ENCODE results near the gene AANAT. TPM values are rescaled to one million over a fixed set of nuclear protein-coding genes. Genes with fewer than 3 reads are reported as not detected.
A peak's percentile ranks its signal among the peaks of the same experiment; 100 is the strongest.

AANAT gene
- polyA plus RNA-seq, 6 donors from 2014 or later = 0.24 to 1.2 (median 0.43) TPM; not detected in 3

DNA sequence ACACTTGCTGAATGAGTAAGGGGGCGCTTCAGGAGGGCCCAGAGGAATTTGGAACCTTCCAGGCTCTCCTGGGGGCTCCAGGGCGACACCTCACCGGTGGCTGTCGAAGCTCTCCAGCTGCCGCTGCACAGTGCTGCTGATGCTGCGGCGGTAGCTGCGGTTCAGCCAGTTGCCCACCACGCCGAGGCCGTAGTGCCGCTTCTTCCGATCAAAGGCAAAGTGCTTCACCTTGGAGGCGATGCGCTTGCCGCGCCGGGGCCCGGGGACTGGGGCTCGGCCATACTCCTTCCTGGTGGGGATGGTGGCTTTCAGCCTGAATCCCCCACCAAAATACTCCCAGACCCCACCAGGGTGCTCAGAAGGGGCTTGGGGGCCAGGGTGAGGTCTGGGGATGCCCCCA lies 9.3 kb downstream of the AANAT start:
- H3K27me3 Mint-ChIP-seq = peaks cover 0 to 1% (median under 1%) of the 10 kb centered on the region in 3 donors
- H3K9me3 Mint-ChIP-seq = peaks cover 0 to 2% (median 0%) of the 10 kb centered on the region in 7 donors
- ATAC-seq (ENCODE audit: low read depth in 2 of 2) (no peak), DNase-seq (no peak)
- H3K4me3 Mint-ChIP-seq = no peak overlapping the region
- H3K36me3 Mint-ChIP-seq = peaks cover 9 to 23% of the 10 kb centered on the region in 2 donors
- peaks cover 42 to 63% (median 56%) of the 10 kb centered on the region in 3 donors for H3K4me1 Mint-ChIP-seq
- peak overlapping the region in 2 of 6 donors; percentile 26 to 72 for H3K27ac Mint-ChIP-seq

DNA sequence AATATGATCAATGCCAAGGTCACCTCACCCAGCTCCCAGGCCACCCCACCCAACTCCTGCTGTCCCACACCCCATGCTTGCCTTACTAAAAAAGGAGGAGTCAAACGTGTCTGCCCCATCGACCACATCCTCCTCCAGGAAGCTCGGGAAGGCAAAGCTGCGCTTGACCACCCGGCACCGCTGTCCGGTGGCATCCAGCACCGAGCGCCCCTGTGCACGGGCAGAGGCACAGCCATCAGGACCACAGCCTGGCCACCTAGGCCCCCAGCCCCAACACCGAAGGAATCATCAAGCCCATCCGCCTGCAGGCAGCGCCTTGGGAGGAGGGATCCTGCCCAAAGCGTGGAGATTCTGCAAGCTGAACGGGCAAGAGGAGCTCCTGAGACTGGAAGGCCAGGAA lies 10.2 kb downstream of the AANAT start:
- Mint-ChIP-seq H3K4me3 (peak overlapping the region in 1 of 8 donors; percentile 45), H3K27me3 (peaks cover 0 to 5% (median 4%) of the 10 kb centered on the region in 3 donors), H3K36me3 (peaks cover 9 to 20% of the 10 kb centered on the region in 2 donors), H3K9me3 (peaks cover 0 to 4% (median 2%) of the 10 kb centered on the region in 7 donors), H3K4me1 (peaks cover 45 to 66% (median 64%) of the 10 kb centered on the region in 3 donors), H3K27ac (peak overlapping the region in 4 of 6 donors; percentile 31 to 83 (median 76))
- DNase-seq = no peak
- ATAC-seq (ENCODE audit: low read depth in 2 of 2) = no peak

DNA sequence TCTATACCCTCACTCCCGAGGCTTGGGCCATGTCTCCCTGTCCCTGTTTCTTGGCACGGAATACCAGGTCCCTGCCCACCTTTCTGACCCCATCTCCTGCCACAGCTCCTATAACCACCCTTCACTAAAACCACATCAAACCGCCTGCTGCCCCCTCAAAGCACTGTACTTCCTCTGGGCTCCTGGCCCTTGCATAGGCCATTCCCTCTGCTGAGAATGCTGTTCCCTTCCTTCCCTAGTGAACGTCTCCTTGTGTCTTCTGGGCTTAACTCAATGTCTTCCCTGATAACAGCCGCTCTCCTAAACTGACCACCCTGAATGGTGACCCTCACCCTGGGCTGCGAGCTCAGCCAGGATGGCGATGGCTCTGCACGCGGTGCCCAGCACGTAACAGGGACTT lies 10.7 kb downstream of the AANAT start:
- peaks cover 0 to 5% (median 4%) of the 10 kb centered on the region in 3 donors for H3K27me3 Mint-ChIP-seq
- H3K9me3 Mint-ChIP-seq = peaks cover 0 to 4% (median 2%) of the 10 kb centered on the region in 7 donors
- DNase-seq (no peak), ATAC-seq (ENCODE audit: low read depth in 2 of 2) (no peak)
- peak overlapping the region; percentile 24 to 95 (median 81) for H3K27ac Mint-ChIP-seq
- H3K4me1 Mint-ChIP-seq = peaks cover 42 to 67% (median 66%) of the 10 kb centered on the region in 3 donors
- H3K4me3 Mint-ChIP-seq = peak overlapping the region in 4 of 8 donors; percentile 43 to 80 (median 52)
- peaks cover 9 to 15% of the 10 kb centered on the region in 2 donors for H3K36me3 Mint-ChIP-seq

DNA sequence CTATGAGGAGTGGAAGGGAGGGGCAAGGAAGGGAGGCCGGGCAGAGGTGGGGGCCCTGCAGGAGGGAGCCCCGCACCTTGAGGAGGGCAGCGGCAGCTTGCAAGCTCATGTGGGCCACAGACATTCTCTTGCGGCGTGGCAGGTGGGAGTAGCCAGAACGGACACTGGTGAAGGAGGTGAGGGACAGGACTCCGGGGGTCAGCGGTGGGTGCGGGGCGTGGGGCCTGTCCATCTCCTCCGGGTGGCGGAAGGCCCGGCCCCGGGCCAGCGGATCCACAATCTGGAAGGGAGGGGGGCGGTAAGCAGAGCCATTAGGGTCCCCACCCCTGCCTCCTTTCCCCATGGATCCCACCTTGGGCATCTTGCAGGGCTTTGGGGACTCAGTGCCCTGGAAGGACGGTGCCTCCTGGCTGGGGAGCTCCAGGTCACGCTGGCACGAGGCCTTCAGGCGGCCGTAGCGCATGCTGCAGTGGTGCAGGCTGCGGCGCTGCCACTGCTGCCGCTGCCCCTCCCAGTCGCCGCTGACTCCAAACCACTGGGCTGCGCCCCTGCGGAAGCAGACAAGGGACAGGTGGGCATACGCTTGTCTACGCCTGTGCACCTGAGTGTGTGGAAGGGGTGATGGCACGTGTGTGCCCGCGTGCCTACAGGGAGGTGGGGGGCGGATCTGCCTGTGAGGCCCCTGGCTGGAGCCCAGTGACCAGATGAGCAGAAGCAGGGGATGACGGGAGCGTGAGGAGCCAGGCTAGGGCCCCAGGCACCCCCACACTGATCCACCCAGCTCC lies 11.5 kb downstream of the AANAT start:
- Mint-ChIP-seq H3K27me3 (peaks cover 0 to 5% (median 4%) of the 10 kb centered on the region in 3 donors), H3K27ac (peak overlapping the region; percentile 83 to 99 (median 94)), H3K4me3 (peak overlapping the region in 6 of 8 donors; percentile 56 to 93 (median 82)), H3K36me3 (peaks cover 9% of the 10 kb centered on the region in 2 donors), H3K4me1 (peaks cover 42 to 72% (median 70%) of the 10 kb centered on the region in 3 donors), H3K9me3 (peaks cover 0 to 4% (median 2%) of the 10 kb centered on the region in 7 donors)
- DNase-seq (no peak), ATAC-seq (ENCODE audit: low read depth in 2 of 2) (no peak)

DNA sequence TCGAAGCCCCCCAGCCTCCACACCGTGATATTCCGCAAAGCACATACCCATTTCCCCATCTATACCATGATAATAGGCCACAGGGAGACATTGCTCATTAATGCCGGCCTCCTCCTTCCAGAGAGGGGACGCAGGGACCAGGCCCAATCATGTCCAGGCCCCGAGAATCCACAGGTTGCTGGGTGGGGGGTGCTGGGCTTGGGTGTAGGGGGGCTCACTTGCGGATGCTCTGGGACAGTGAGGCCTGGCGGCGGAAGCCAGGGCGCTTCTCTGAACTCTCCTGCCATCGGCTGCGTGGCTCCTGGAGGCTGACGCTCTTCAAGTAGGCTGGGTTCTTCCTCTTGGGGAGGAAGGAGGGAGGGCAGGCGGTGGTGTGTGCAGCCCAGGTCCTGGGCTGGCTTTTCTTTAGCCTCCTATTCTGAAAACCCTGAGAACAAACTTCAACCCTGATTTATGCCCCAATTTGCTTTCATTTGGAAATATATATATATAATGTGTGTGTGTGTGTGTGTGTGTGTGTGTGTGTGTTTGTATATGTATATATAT lies 12.2 kb downstream of the AANAT start:
- H3K9me3 Mint-ChIP-seq = peaks cover 0 to 4% (median 2%) of the 10 kb centered on the region in 7 donors
- peaks cover 0 to 5% (median 4%) of the 10 kb centered on the region in 3 donors for H3K27me3 Mint-ChIP-seq
- peaks cover 9 to 15% of the 10 kb centered on the region in 2 donors for H3K36me3 Mint-ChIP-seq
- H3K4me3 Mint-ChIP-seq = peak overlapping the region; percentile 56 to 93 (median 84)
- ATAC-seq (ENCODE audit: low read depth in 2 of 2) = peak; percentile 11 to 12
- peak overlapping the region; percentile 93 to 99 (median 94) for H3K27ac Mint-ChIP-seq
- H3K4me1 Mint-ChIP-seq = peaks cover 48 to 78% (median 76%) of the 10 kb centered on the region in 3 donors
- DNase-seq = peak; percentile 35

DNA sequence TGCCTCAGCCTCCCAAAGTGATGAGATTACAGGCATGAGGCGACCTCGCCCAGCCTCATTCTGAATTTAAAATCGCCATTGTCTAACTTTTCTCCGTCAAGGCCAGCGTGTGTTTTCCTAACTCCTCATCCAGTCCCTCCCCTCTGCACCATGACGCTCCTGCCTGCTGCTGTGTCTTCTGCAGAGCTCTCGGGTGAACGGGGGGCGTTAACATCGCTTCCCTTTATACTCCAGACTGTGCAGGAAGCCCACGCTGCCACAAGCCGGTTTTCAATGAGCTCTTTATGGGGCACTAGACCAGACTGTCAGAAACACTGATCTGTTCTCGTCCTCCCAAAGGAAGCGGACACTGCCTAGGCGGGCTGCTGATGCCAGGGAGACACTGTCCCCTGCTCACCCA lies 13.2 kb downstream of the AANAT start:
- Mint-ChIP-seq H3K9me3 (peaks cover 0 to 4% (median 2%) of the 10 kb centered on the region in 7 donors), H3K27me3 (peaks cover 0 to 5% (median 4%) of the 10 kb centered on the region in 3 donors), H3K4me1 (peaks cover 48 to 84% (median 76%) of the 10 kb centered on the region in 3 donors), H3K36me3 (peaks cover 9 to 17% of the 10 kb centered on the region in 2 donors), H3K27ac (peak overlapping the region; percentile 99 to 100 (median 100)), H3K4me3 (peak overlapping the region; percentile 76 to 93 (median 89))
- ATAC-seq (ENCODE audit: low read depth in 2 of 2) (peak; percentile 14 to 17), DNase-seq (peak; percentile 56)

DNA sequence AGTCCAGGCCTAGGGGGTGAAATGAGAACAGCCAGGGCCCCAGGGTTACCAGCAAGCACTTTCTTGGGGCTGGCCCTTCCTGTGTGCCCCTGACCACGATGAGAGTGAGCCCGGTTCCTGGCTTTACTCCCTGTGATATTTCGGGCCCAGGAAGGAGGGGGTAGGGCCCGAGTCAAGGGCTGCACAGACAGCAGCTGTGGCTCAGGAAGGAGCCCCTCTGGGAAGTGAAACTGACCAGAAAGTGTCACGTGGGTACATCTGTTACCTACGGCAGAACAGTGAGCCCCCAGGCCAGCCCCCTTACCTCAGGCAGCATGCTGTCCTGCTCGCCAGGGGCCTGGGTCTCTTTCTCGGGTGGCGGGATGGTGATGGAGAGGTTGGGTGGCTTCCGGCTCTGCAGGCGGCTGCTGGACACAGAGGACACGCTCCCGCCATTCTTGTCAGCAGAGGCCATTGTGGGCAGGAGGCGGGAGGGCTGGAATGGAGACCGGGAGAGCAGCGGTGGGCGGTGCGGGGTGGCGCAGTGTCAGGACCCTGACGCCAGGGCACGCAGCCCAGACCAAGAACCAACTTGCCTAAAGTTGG lies 13.8 kb downstream of the AANAT start:
- H3K36me3 Mint-ChIP-seq = peaks cover 9 to 17% of the 10 kb centered on the region in 2 donors
- DNase-seq (peak; percentile 82), ATAC-seq (ENCODE audit: low read depth in 2 of 2) (peak; percentile 71 to 73)
- H3K4me3 Mint-ChIP-seq = peak overlapping the region; percentile 76 to 93 (median 89)
- H3K9me3 Mint-ChIP-seq = peaks cover 0 to 4% (median 2%) of the 10 kb centered on the region in 7 donors
- H3K27ac Mint-ChIP-seq = peak overlapping the region; percentile 99 to 100 (median 100)
- H3K27me3 Mint-ChIP-seq = peaks cover 0 to 5% (median 4%) of the 10 kb centered on the region in 3 donors
- H3K4me1 Mint-ChIP-seq = peaks cover 51 to 85% (median 78%) of the 10 kb centered on the region in 3 donors

DNA sequence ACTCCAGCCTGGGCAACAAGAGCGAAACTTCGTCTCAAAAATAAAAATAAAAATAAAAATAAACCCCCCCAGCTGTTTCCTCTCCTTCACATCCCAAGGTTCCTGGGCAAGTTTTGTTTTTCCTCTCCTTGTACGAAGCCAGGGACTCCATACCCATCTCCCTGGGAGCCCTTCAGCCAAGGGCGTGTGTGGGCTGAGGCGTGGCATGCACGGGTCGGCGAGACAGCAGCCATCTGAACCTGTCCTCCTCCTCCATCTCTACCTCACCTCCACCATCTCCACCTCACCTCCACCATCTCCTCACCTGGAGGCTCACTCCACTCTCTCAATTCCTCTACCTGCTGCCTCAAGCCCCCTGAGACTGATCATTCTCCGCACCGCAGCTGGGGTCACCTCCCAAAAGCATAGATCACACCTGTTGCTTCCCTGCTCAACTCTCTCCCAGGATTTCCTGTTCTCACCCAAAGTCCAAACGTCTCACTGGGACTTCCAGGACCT lies 16.9 kb downstream of the AANAT start:
- H3K4me3 Mint-ChIP-seq = peak overlapping the region in 7 of 8 donors; percentile 41 to 90 (median 74)
- H3K36me3 Mint-ChIP-seq = peaks cover 4 to 8% of the 10 kb centered on the region in 2 donors
- H3K9me3 Mint-ChIP-seq = peaks cover 0 to 4% (median 2%) of the 10 kb centered on the region in 7 donors
- H3K4me1 Mint-ChIP-seq = peaks cover 45 to 86% (median 72%) of the 10 kb centered on the region in 3 donors
- DNase-seq = no peak
- no peak for ATAC-seq (ENCODE audit: low read depth in 2 of 2)
- peaks cover 0 to 5% (median 4%) of the 10 kb centered on the region in 3 donors for H3K27me3 Mint-ChIP-seq
- peak overlapping the region; percentile 53 to 100 (median 100) for H3K27ac Mint-ChIP-seq

DNA sequence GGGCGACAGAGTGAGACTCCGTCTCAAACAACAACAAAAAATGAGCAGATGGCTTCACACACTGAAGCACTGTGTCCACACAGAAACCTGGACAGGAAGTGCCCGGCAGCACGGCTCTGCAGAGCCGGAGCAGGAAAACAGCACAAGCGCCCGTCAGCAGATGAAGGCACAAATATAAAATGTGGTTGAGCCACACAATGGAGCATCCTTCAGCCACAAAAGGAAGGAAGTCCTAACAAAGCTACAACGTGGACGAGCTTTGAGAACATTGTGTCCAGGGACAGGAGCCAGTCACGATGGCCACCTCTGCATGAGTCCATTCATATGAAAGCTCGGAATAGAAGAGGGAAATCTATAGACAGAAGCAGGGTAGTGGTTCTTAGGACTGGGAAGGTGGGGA lies 18.2 kb downstream of the AANAT start:
- peaks cover 0 to 4% (median 2%) of the 10 kb centered on the region in 7 donors for H3K9me3 Mint-ChIP-seq
- peak overlapping the region in 5 of 6 donors; percentile 75 to 99 (median 83) for H3K27ac Mint-ChIP-seq
- no peak for ATAC-seq (ENCODE audit: low read depth in 2 of 2)
- peaks cover 46 to 88% (median 73%) of the 10 kb centered on the region in 3 donors for H3K4me1 Mint-ChIP-seq
- peaks cover 0 to 5% (median 4%) of the 10 kb centered on the region in 3 donors for H3K27me3 Mint-ChIP-seq
- peaks cover 3 to 8% of the 10 kb centered on the region in 2 donors for H3K36me3 Mint-ChIP-seq
- no peak for DNase-seq
- H3K4me3 Mint-ChIP-seq = peak overlapping the region; percentile 4 to 76 (median 56)

DNA sequence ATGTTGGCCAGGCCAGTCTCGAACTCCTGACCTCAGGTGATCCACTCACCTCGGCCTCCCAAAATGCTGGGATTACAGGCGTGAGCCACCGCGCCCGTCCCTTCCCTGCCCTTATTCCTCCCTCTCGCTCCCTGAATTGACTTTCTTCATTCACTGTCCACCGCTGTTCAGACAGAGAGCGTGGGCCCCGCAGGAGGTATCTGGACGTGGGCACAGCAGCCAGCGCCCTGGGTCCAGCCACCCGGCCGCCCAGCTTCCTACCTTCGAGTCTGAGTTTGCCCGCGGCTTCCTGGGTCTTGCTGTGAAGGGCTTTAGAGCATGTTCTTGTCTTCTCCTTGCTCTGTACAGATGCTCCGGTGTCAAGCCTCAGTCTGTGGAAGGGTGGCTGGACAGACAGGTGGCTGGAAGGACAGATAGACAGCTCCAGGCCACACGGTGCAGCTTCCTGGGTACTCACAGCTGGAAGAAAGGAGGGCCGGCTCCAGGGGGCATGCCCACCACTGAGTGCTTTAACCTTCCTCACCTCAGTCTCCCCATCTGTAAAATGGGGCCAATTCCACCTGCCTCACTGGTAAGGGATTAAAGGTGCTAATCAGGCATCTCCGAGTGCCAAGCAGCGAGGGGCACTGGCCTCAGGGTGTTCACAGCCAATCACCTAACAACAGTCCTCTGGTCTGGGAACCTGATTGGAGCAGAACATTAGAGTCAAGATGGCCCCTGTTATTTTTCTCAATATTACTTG lies 20.2 kb downstream of the AANAT start:
- no peak for DNase-seq
- Mint-ChIP-seq H3K27ac (peak overlapping the region in 5 of 6 donors; percentile 47 to 82 (median 52)), H3K4me1 (peaks cover 51 to 88% (median 73%) of the 10 kb centered on the region in 3 donors), H3K9me3 (peaks cover 0 to 1% (median 0%) of the 10 kb centered on the region in 7 donors), H3K36me3 (peaks cover 0 to 8% of the 10 kb centered on the region in 2 donors), H3K27me3 (no peaks in the 10 kb centered on the region), H3K4me3 (peak overlapping the region in 5 of 8 donors; percentile 19 to 73 (median 36))
- no peak for ATAC-seq (ENCODE audit: low read depth in 2 of 2)

DNA sequence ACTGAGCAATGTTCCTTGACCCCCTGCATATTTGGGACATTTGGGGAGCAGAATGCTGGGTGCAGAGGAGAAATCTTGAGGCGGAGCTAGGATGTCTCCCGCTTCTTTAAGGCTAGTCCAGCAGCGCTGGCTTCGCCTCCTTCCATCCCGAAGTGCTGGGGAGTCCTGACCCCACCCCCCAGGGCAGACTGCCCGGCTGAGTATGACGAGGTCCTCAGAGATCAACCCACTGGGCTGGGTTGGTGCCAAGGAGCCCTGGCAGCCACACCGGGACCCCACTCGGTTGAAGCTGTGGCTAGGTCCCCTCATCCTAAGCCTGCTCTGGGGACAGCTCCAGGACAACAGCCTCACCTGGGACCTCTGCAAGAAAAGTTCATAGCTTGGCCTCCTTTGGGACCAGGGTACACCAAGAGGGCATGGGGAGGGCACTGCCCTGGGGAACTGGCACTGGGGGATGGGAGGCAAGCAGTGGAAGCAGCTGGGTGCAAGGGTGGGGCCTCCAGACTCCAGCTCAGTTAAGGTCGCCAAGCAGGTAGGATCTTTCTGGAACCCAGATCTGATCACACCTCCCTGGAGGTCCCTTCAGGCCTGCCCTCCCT lies 22.8 kb downstream of the AANAT start:
- H3K4me1 Mint-ChIP-seq = peaks cover 51 to 88% (median 75%) of the 10 kb centered on the region in 3 donors
- peaks cover 0 to 1% (median 0%) of the 10 kb centered on the region in 7 donors for H3K9me3 Mint-ChIP-seq
- no peak for DNase-seq
- peak overlapping the region in 5 of 6 donors; percentile 16 to 99 (median 74) for H3K27ac Mint-ChIP-seq
- peak overlapping the region in 6 of 8 donors; percentile 65 to 92 (median 76) for H3K4me3 Mint-ChIP-seq
- no peaks in the 10 kb centered on the region for H3K27me3 Mint-ChIP-seq
- no peaks in the 10 kb centered on the region for H3K36me3 Mint-ChIP-seq
- no peak for ATAC-seq (ENCODE audit: low read depth in 2 of 2)

Measured in naive B cell (primary cell).